Neural crest cell (in vitro differentiated cells): ENCODE data around the gene HBA2. TPM values are rescaled to one million over a fixed set of nuclear protein-coding genes. Genes with fewer than 3 reads are reported as not detected.
"Not testable (repeated sequence)": the region's sequence is repeated elsewhere in the genome, so short reads cannot be mapped to it uniquely, and the experiment has no call there.

Experiments used
- DNase-seq: peaks from one replicate; pipeline ENCODE4 v3.0.0; 2021; ENCODE audit warnings: low read depth, mixed read lengths, low spot score
- H3K27ac Mint-ChIP-seq: one replicate; pipeline ENCODE4 v1.8.0; 2021; ENCODE audit warnings: mild to moderate bottlenecking, mixed read lengths; ENCODE audit not compliant: unreplicated experiment
- H3K27me3 Mint-ChIP-seq: 2 replicates; pipeline ENCODE4 v1.8.0; 2021; ENCODE audit warnings: low read depth, mild to moderate bottlenecking, mixed read lengths
- H3K36me3 Mint-ChIP-seq: 2 replicates; pipeline ENCODE4 v1.8.0; 2021; ENCODE audit warnings: low read depth, mild to moderate bottlenecking, mixed read lengths
- H3K4me1 Mint-ChIP-seq: 2 replicates; pipeline ENCODE4 v1.8.0; 2021; ENCODE audit warnings: mixed read lengths
- H3K4me3 Mint-ChIP-seq: one replicate; pipeline ENCODE4 v1.8.0; 2021; ENCODE audit warnings: mild to moderate bottlenecking, mixed read lengths
- H3K9me3 Mint-ChIP-seq: 2 replicates; pipeline ENCODE4 v1.8.0; 2021; ENCODE audit warnings: mixed read lengths
- CTCF ChIP-seq: fragments of 200-600 bp; sonication (generic); conservative IDR thresholded peaks from 2 replicates; pipeline ENCODE4 v1.5.0; 2021; ENCODE audit warnings: antibody characterized with exemption, mild to moderate bottlenecking
- total RNA-seq: library from RNA; stranded (reverse); gene quantifications from 2 replicates; pipeline ENCODE4 v1.2.1, GENCODE V29; 2021

The HBA2 gene
- total RNA-seq, 1 donor from 2014 or later: not detected

- no peaks in the 10 kb centered on the region for H3K36me3 Mint-ChIP-seq
- no peak overlapping the region for H3K4me3 Mint-ChIP-seq
- no peaks in the 10 kb centered on the region for H3K9me3 Mint-ChIP-seq
- TF ChIP-seq CTCF: no peak
- DNase-seq: no peak
- H3K4me1 Mint-ChIP-seq: no peaks in the 10 kb centered on the region
- peaks cover 81% of the 10 kb centered on the region for H3K27me3 Mint-ChIP-seq
- H3K27ac Mint-ChIP-seq: no peak overlapping the region
These were observed 6.1 kb upstream of the HBA2 start for GRCh38 chr16:166375-167121.

GRCh38 chr16:167122-167690 lies 5.5 kb upstream of the HBA2 start:
- no peaks in the 10 kb centered on the region for H3K36me3 Mint-ChIP-seq
- no peak for TF ChIP-seq CTCF
- H3K9me3 Mint-ChIP-seq: no peaks in the 10 kb centered on the region
- H3K4me1 Mint-ChIP-seq: no peaks in the 10 kb centered on the region
- H3K4me3 Mint-ChIP-seq: no peak overlapping the region
- DNase-seq: no peak
- H3K27ac Mint-ChIP-seq: no peak overlapping the region
- H3K27me3 Mint-ChIP-seq: peaks cover 82% of the 10 kb centered on the region

- Mint-ChIP-seq H3K36me3 (no peaks in the 10 kb centered on the region), H3K27me3 (peaks cover 78% of the 10 kb centered on the region), H3K4me3 (no peak overlapping the region), H3K27ac (no peak overlapping the region), H3K9me3 (no peaks in the 10 kb centered on the region), H3K4me1 (no peaks in the 10 kb centered on the region)
- DNase-seq: no peak
- no peak for TF ChIP-seq CTCF
These were observed 4.3 kb upstream of the HBA2 start for GRCh38 chr16:168424-168823.

GRCh38 chr16:169014-169413 lies 3.7 kb upstream of the HBA2 start:
- no peaks in the 10 kb centered on the region for H3K36me3 Mint-ChIP-seq
- peaks cover 81% of the 10 kb centered on the region for H3K27me3 Mint-ChIP-seq
- no peak for DNase-seq
- no peak overlapping the region for H3K27ac Mint-ChIP-seq
- H3K4me1 Mint-ChIP-seq: no peaks in the 10 kb centered on the region
- H3K9me3 Mint-ChIP-seq: no peaks in the 10 kb centered on the region
- H3K4me3 Mint-ChIP-seq: no peak overlapping the region
- TF ChIP-seq CTCF: no peak

GRCh38 chr16:170088-170507 lies 2.6 kb upstream of the HBA2 start:
- H3K27ac Mint-ChIP-seq, H3K36me3 Mint-ChIP-seq, DNase-seq, H3K9me3 Mint-ChIP-seq, H3K4me3 Mint-ChIP-seq, H3K4me1 Mint-ChIP-seq: not testable (repeated sequence)
- H3K27me3 Mint-ChIP-seq: peaks cover 89% of the 10 kb centered on the region

- H3K9me3 Mint-ChIP-seq: no peaks in the 10 kb centered on the region
- no peak for TF ChIP-seq CTCF
- no peaks in the 10 kb centered on the region for H3K4me1 Mint-ChIP-seq
- no peak for DNase-seq
- no peaks in the 10 kb centered on the region for H3K36me3 Mint-ChIP-seq
- no peak overlapping the region for H3K4me3 Mint-ChIP-seq
- H3K27me3 Mint-ChIP-seq: peaks cover 89% of the 10 kb centered on the region
- H3K27ac Mint-ChIP-seq: no peak overlapping the region
These were observed 1.9 kb upstream of the HBA2 start for GRCh38 chr16:170788-171187.

- not testable (repeated sequence) for H3K4me3 Mint-ChIP-seq, H3K4me1 Mint-ChIP-seq, DNase-seq, H3K9me3 Mint-ChIP-seq, H3K36me3 Mint-ChIP-seq, H3K27ac Mint-ChIP-seq
- peaks cover 84% of the 10 kb centered on the region for H3K27me3 Mint-ChIP-seq
These were observed 657 bp downstream of the HBA2 start for GRCh38 chr16:173211-173854.

GRCh38 chr16:173928-174769 lies 1.5 kb downstream of the HBA2 start:
- not testable (repeated sequence) for DNase-seq, H3K4me1 Mint-ChIP-seq, H3K9me3 Mint-ChIP-seq, H3K27ac Mint-ChIP-seq, H3K36me3 Mint-ChIP-seq
- peak overlapping the region; percentile 75 for H3K4me3 Mint-ChIP-seq
- peaks cover 84% of the 10 kb centered on the region for H3K27me3 Mint-ChIP-seq
